ENCODE results near the gene CCDC3.

- no peak for TF ChIP-seq CTCF (IDR thresholded peaks at IDR 0.05)
- TF ChIP-seq POLR2A (IDR thresholded peaks at IDR 0.05): no peak
Observed at GRCh38 chr10:13000431-13000830, 1.1 kb downstream of the CCDC3 start.

All from right lobe of liver (tissue), 4 donors.